C1 segment of cervical spinal cord (tissue), 14 donors: ENCODE results near the gene UBFD1.
"Not testable (repeated sequence)": the region's sequence is repeated elsewhere in the genome, so short reads cannot be mapped to it uniquely, and the experiment has no call there.

Source experiments
- DNase-seq, 14 donors: peaks; one replicate each; lab custom pipeline; 2025; lab: John Stamatoyannopoulos, UW

Gene UBFD1

GRCh38 chr16:23608194-23608593, 50.7 kb downstream of the UBFD1 start:
- DNase-seq, result no peak

- no peak for DNase-seq
Observed at GRCh38 chr16:23609929-23610328, 52.4 kb downstream of the UBFD1 start.

- not testable (repeated sequence) for DNase-seq
Observed at GRCh38 chr16:23610905-23611304, 53.4 kb downstream of the UBFD1 start.

GRCh38 chr16:23611936-23612335, 54.4 kb downstream of the UBFD1 start:
- no peak for DNase-seq

DNA sequence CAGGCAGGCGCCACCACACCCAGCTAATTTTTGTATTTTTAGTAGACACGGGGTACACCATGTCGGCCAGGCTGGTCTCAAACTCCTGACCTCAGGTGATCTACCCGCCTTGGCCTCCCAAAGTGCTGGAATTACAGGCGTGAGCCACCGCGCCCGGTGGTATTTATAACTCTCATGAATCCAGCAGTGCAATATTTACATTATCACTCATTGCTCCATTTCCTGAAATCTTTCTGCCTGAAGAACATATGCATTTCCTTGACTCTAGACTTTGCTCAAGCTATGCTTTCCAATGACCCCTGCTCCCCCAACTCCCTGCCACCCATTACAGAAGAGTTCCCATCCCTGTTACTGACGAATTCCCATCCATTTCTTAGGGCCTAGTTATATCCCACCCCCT, 58.3 kb downstream of the UBFD1 start:
- DNase-seq, result no peak
